HCT116 (cell line): ENCODE results near the gene MIER2.

Source experiments
- CTCF ChIP-seq, 3 experiments: fragments of 200-600 bp in 1 of 3; sonication (generic) in 1 of 3; IDR thresholded peaks in 2 of 3; conservative IDR thresholded peaks in 1 of 3; 2 replicates each; pipeline ENCODE4 v1.5.1; 2012 to 2017; ENCODE audit warnings: low read depth in 2 of 3, low read length in 2 of 3, antibody characterized with exemption in 1 of 3, borderline replicate concordance in 1 of 3, control low read depth in 1 of 3, mild to moderate bottlenecking in 1 of 3, mixed read lengths in 1 of 3, mixed run types in 1 of 3, moderate library complexity in 1 of 3; ENCODE audit not compliant: insufficient read depth in 1 of 3
- EZH2phosphoT487 ChIP-seq: fragments of 200-600 bp; IDR thresholded peaks from 2 replicates; pipeline ENCODE4 v1.6.1; 2018; ENCODE audit warnings: antibody characterized with exemption, borderline replicate concordance
- POLR2A ChIP-seq: IDR thresholded peaks from 2 replicates; pipeline ENCODE4 v1.7.0; 2011; ENCODE audit warnings: borderline replicate concordance; ENCODE audit not compliant: insufficient read depth, insufficient read length; ENCODE audit errors: extremely low read depth

DNA sequence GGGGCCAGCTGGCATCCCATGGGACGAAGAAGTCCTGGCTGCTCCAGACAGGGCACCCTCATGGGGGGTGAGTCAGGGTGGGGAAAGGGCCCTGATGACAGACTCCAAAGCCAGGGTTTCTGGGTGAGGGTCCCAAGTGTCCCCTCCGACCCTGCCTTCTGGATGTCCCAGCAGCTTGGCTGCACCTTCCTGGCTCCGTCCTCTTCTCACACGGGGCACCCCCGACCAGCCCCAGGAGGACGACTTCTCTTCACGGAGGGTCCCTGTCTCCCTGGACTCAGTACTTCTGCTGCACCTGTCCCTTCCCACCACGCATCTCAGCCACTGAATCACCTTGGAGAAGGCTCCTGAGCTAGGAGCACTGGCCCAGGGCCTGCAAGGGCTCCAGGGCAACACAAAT is 19.9 kb downstream of the MIER2 start:
- no peak for TF ChIP-seq POLR2A
- TF ChIP-seq CTCF (IDR thresholded peaks at IDR 0.05 in 2 of 3, conservative IDR thresholded peaks at IDR 0.05 in 1 of 3; ENCODE audit: borderline replicate concordance in 1 of 3, insufficient read depth in 1 of 3, low read depth in 2 of 3, low read length in 2 of 3), result no peak
- no peak for TF ChIP-seq EZH2phosphoT487
